ENCODE measurements around the gene TEAD1. TPM values are rescaled to one million over a fixed set of nuclear protein-coding genes. Genes with fewer than 3 reads are reported as not detected.

TEAD1 gene
- total RNA-seq, 1 experiment from 2014 or later: 102 TPM

- no peak for DNase-seq (ENCODE audit: low read depth, low spot score)
- POLR2A ChIA-PET: no interaction called here
- Histone ChIP-seq H3K9me3 (ENCODE audit: control insufficient read depth, insufficient read depth, low read depth, low read length) (no peaks in the 10 kb centered on the region), H3K27ac (ENCODE audit: low read length) (peak overlapping the region; percentile 56), H3K4me3 (ENCODE audit: low read depth in 2 of 2, low read length in 2 of 2) (no peak overlapping the region), H3K4me1 (ENCODE audit: control insufficient read depth, insufficient read depth, low read length) (peaks cover 97% of the 10 kb centered on the region), H3K36me3 (ENCODE audit: control insufficient read depth, insufficient read depth, low read length) (no peaks in the 10 kb centered on the region), H3K27me3 (ENCODE audit: control insufficient read depth, insufficient read depth, low read length) (no peaks in the 10 kb centered on the region)
- BruUV-seq (replicated peaks): no TSS peak
- CTCF ChIA-PET: no interaction called here
- in situ Hi-C loops (cut with HindIII; ENCODE audit: low pct_unique_long_range_greater_than_20kb, low sequenced_read_pairs): no loop called here
- TF ChIP-seq POLR2AphosphoS5 (IDR thresholded peaks at IDR 0.05; ENCODE audit: low read depth, low read length) (no peak), SIN3A (IDR thresholded peaks at IDR 0.05; ENCODE audit: borderline replicate concordance, insufficient read depth, low read depth, low read length) (no peak), TCF7L2 (IDR thresholded peaks at IDR 0.05; ENCODE audit: low read depth, low read length) (no peak), CTCF (IDR thresholded peaks at IDR 0.05) (no peak), REST (IDR thresholded peaks at IDR 0.05; ENCODE audit: insufficient read depth in 1 of 2, low read depth in 2 of 2, low read length in 1 of 2) (no peak)
- intact Hi-C loops (cut with micrococcal nuclease; ENCODE audit: unreplicated experiment): no loop called here
- ATAC-seq: no peak
Observed at GRCh38 chr11:12684816-12685215, 10.6 kb downstream of the TEAD1 start.

GRCh38 chr11:12685229-12685628 is 11.0 kb downstream of the TEAD1 start:
- no TSS peak for BruUV-seq (replicated peaks)
- Histone ChIP-seq H3K4me1 (ENCODE audit: control insufficient read depth, insufficient read depth, low read length) (peaks cover 95% of the 10 kb centered on the region), H3K36me3 (ENCODE audit: control insufficient read depth, insufficient read depth, low read length) (no peaks in the 10 kb centered on the region), H3K4me3 (ENCODE audit: low read depth in 2 of 2, low read length in 2 of 2) (no peak overlapping the region), H3K27ac (ENCODE audit: low read length) (peak overlapping the region; percentile 56), H3K9me3 (ENCODE audit: control insufficient read depth, insufficient read depth, low read depth, low read length) (no peaks in the 10 kb centered on the region), H3K27me3 (ENCODE audit: control insufficient read depth, insufficient read depth, low read length) (no peaks in the 10 kb centered on the region)
- DNase-seq (ENCODE audit: low read depth, low spot score) (no peak), ATAC-seq (no peak)
- ChIA-PET CTCF (no interaction called here), POLR2A (no interaction called here)
- intact Hi-C loops (cut with micrococcal nuclease; ENCODE audit: unreplicated experiment) (no loop called here), in situ Hi-C loops (cut with HindIII; ENCODE audit: low pct_unique_long_range_greater_than_20kb, low sequenced_read_pairs) (no loop called here)
- no peak for TF ChIP-seq TCF7L2 (IDR thresholded peaks at IDR 0.05; ENCODE audit: low read depth, low read length)
- no peak for TF ChIP-seq POLR2AphosphoS5 (IDR thresholded peaks at IDR 0.05; ENCODE audit: low read depth, low read length)
- TF ChIP-seq REST (IDR thresholded peaks at IDR 0.05; ENCODE audit: insufficient read depth in 1 of 2, low read depth in 2 of 2, low read length in 1 of 2): no peak
- no peak for TF ChIP-seq CTCF (IDR thresholded peaks at IDR 0.05)
- TF ChIP-seq SIN3A (IDR thresholded peaks at IDR 0.05; ENCODE audit: borderline replicate concordance, insufficient read depth, low read depth, low read length): no peak
